Sigmoid colon (tissue), 7 donors: ENCODE measurements around the gene KCNIP2. TPM values are rescaled to one million over a fixed set of nuclear protein-coding genes. Genes with fewer than 3 reads are reported as not detected.

Experiments used
- DNase-seq: peaks from one replicate; pipeline ENCODE4 v3.0.0-alpha.2; 2019
- H3K27ac ChIP-seq, 4 donors: fragments of 200-600 bp; sonication (generic); one replicate each; pipeline ENCODE4 v1.5.1; 2016 to 2019; ENCODE audit warnings: mild to moderate bottlenecking in 1 of 4
- H3K27me3 ChIP-seq, 3 donors: fragments of 200-600 bp; sonication (generic); one replicate each; pipeline ENCODE4 v1.5.1; 2019; ENCODE audit warnings: mild to moderate bottlenecking in 1 of 3
- H3K36me3 ChIP-seq, 4 donors: fragments of 200-600 bp; sonication (generic); one replicate each; pipeline ENCODE4 v1.5.1; 2016 to 2019
- H3K4me1 ChIP-seq, 4 donors: fragments of 200-600 bp; sonication (generic); one replicate each; pipeline ENCODE4 v1.5.1; 2017 to 2019
- H3K4me3 ChIP-seq, 4 donors: fragments of 200-600 bp; sonication (generic); one replicate each; pipeline ENCODE4 v1.5.1; 2017 to 2019; ENCODE audit warnings: mild to moderate bottlenecking in 2 of 4, moderate library complexity in 1 of 4
- H3K9me3 ChIP-seq, 4 donors: fragments of 200-600 bp in 3 of 4; sonication (generic) in 3 of 4; one replicate each; pipeline versions ENCODE4 v1.5.1 to v1.6.1; 2013 to 2019
- EP300 ChIP-seq, 4 donors: sonication (generic); formaldehyde crosslinking; IDR thresholded peaks; one replicate each; pipeline ENCODE4 v1.6.1; 2017; ENCODE audit warnings: antibody characterized with exemption in 4 of 4
- POLR2A ChIP-seq, 2 donors: fragments of 450-650 bp; IDR thresholded peaks; one replicate each; pipeline ENCODE4 v1.6.1; 2016; ENCODE audit warnings: antibody characterized with exemption in 2 of 2, mild to moderate bottlenecking in 2 of 2, moderate library complexity in 2 of 2
- POLR2AphosphoS5 ChIP-seq, 4 donors: sonication (generic); formaldehyde crosslinking; IDR thresholded peaks; one replicate each; pipeline ENCODE4 v1.6.1; 2017; ENCODE audit warnings: antibody characterized with exemption in 4 of 4
- WGBS, 2 donors: extraction: QIAGEN DNeasy Blood & Tissue Kit; methylation state at CpG; one replicate each; pipeline ENCODE4 v1.1.7; 2013; 5-methylcytosine and 5-hydroxymethylcytosine counted together
- intact Hi-C: fragments of 100-400 bp; cut with DNase I; formaldehyde crosslinking; loops from one replicate; pipeline ENCODE4 v1.15.1; 2023
- polyA plus RNA-seq, 3 donors: library from polyadenylated mRNA; stranded (reverse); fragments of 200-250 nt; gene quantifications; one replicate each; pipeline ENCODE4 v1.2.3, GENCODE V29; 2013
- total RNA-seq, 4 donors: library from RNA; depleted of rRNA; stranded (reverse); fragments of >200 nt; gene quantifications; one replicate each; pipeline ENCODE4 v1.1.0, GENCODE V29; 2016
- TF ChIP-seq, protein P1 (sequence below), 4 experiments: fragments of 450-650 bp in 3 of 4; fragments of 200-600 bp in 1 of 4; IDR thresholded peaks; one replicate each; pipeline ENCODE4 v1.5.1; 2016 to 2019; ENCODE audit warnings: antibody characterized with exemption in 4 of 4, mild to moderate bottlenecking in 3 of 4, moderate library complexity in 2 of 4
- donor health status: healthy with polysubstance abuse.
- donor health status: Bipolar disorder and iron deficiency.
- donor health status: healthy.

The KCNIP2 gene
- total and polyA plus RNA-seq, 7 donors, result 1.8 to 7.1 (median 3.3) TPM; not detected in 2

GRCh38 chr10:101888251-101888949, 44.8 kb upstream of the KCNIP2 start:
- Histone ChIP-seq H3K4me1 (no peaks in the 10 kb centered on the region), H3K36me3 (peaks cover 0 to 3% (median 0%) of the 10 kb centered on the region in 4 donors), H3K4me3 (no peak overlapping the region), H3K9me3 (no peaks in the 10 kb centered on the region), H3K27ac (no peak overlapping the region), H3K27me3 (no peaks in the 10 kb centered on the region)
- intact Hi-C loops, result loop anchor here (5.0 kb wide), 1 partner anchor 124 kb away; no protein-coding TSS in a partner anchor
- TF ChIP-seq POLR2AphosphoS5 (IDR thresholded peaks at IDR 0.05) (no peak), EP300 (IDR thresholded peaks at IDR 0.05) (no peak), POLR2A (IDR thresholded peaks at IDR 0.05) (no peak)
- TF ChIP-seq, protein P1, sequence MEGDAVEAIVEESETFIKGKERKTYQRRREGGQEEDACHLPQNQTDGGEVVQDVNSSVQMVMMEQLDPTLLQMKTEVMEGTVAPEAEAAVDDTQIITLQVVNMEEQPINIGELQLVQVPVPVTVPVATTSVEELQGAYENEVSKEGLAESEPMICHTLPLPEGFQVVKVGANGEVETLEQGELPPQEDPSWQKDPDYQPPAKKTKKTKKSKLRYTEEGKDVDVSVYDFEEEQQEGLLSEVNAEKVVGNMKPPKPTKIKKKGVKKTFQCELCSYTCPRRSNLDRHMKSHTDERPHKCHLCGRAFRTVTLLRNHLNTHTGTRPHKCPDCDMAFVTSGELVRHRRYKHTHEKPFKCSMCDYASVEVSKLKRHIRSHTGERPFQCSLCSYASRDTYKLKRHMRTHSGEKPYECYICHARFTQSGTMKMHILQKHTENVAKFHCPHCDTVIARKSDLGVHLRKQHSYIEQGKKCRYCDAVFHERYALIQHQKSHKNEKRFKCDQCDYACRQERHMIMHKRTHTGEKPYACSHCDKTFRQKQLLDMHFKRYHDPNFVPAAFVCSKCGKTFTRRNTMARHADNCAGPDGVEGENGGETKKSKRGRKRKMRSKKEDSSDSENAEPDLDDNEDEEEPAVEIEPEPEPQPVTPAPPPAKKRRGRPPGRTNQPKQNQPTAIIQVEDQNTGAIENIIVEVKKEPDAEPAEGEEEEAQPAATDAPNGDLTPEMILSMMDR (IDR thresholded peaks at IDR 0.05), result no peak
- WGBS, 2 donors, result 92 to 98% methylated on average over 2 of the region's 2 CpGs
- DNase-seq, result no peak

GRCh38 chr10:101887775-101888174, 44.2 kb upstream of the KCNIP2 start:
- Histone ChIP-seq H3K27ac (no peak overlapping the region), H3K27me3 (no peaks in the 10 kb centered on the region), H3K4me1 (no peaks in the 10 kb centered on the region), H3K9me3 (no peaks in the 10 kb centered on the region), H3K36me3 (peaks cover 0 to 3% (median 0%) of the 10 kb centered on the region in 4 donors), H3K4me3 (no peak overlapping the region)
- TF ChIP-seq POLR2A (IDR thresholded peaks at IDR 0.05) (no peak), EP300 (IDR thresholded peaks at IDR 0.05) (no peak), POLR2AphosphoS5 (IDR thresholded peaks at IDR 0.05) (no peak)
- TF ChIP-seq, protein P1 (IDR thresholded peaks at IDR 0.05), result no peak
- intact Hi-C loops, result loop anchor here (5.0 kb wide), 1 partner anchor 125 kb away; no protein-coding TSS in a partner anchor
- no peak for DNase-seq
- 89 to 90% methylated on average over 5 of the region's 5 CpGs for WGBS, 2 donors

DNA sequence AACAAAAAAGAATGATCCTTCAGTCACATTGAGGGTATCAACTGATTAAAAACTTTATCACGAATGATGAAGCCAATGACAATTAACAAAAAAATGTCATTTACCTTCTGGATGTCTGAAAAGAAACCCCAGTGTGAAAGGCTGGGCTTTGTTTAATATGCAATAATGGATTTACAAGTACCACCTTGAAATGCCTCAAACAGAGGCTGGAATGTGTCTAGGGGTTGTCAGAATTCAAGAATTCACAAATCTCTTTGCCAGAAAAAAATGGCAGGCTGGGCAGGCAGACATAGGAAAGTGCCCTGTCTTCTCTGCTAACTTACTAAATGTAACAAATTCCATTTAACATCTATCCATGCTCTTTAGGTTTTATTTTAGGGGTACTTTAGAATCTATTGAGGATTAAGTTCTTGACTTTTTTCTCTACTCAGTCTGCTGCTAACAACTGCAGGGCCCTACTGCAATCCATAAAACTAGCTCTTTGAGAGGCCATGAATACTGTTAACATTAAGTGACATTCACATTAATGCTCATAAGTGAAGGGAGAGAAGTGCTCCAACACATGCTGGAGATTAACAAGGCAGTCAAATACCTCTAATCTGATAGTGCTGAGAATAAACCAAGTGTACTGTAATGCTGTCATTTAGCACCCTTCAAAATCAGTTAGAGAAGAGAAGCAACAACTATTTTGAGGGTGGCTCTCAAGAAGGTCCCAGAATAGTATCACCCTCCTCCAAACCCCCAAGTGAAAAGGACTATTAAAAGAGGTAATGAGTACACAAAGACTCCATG, 43.1 kb upstream of the KCNIP2 start:
- TF ChIP-seq POLR2A (IDR thresholded peaks at IDR 0.05) (no peak), EP300 (IDR thresholded peaks at IDR 0.05) (no peak), POLR2AphosphoS5 (IDR thresholded peaks at IDR 0.05) (no peak)
- TF ChIP-seq, protein P1 (IDR thresholded peaks at IDR 0.05), result no peak
- 94 to 96% methylated on average over 1 of the region's 1 CpG for WGBS, 2 donors
- Histone ChIP-seq H3K36me3 (peaks cover 0 to 3% (median 0%) of the 10 kb centered on the region in 4 donors), H3K27ac (no peak overlapping the region), H3K4me1 (no peaks in the 10 kb centered on the region), H3K27me3 (no peaks in the 10 kb centered on the region), H3K4me3 (no peak overlapping the region), H3K9me3 (no peaks in the 10 kb centered on the region)
- no peak for DNase-seq
- intact Hi-C loops, result loop anchor here (5.0 kb wide), 1 partner anchor 126 kb away; no protein-coding TSS in a partner anchor

DNA sequence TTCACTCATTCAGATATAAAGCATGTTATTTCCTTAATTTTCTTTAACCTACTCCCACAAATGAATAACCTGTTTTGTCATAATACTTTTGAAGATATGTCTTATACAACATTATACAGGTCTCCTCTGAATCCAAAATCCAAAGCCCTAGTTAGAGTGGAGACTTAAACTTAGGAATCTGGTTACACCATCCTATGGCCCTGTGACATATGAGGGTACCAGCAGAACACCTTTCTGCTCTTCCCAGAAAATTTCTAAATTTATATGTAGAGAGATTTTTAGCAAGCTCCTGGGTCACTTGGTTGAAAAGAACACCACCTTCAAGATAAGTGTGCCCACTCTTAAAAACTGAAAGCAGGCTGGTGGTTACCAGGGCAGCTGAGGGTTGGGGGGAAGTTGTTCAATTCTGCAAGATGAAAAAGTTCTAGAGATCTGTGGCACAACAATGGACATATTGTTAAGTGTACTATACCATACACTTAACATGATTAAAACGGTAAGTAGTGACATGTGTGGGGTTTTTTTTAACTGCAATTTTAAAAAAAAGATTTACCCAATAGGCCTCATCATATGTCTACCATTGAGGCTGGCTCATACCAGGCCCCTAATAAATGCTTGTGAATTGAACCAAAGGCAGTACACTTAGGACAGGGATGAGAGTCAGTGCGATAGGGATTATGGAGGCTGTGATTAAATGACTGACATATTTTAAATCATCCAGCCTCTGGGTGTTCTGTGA, 37.6 kb upstream of the KCNIP2 start:
- Histone ChIP-seq H3K4me3 (no peak overlapping the region), H3K36me3 (no peaks in the 10 kb centered on the region), H3K9me3 (no peaks in the 10 kb centered on the region), H3K4me1 (peaks cover 0 to 12% (median 12%) of the 10 kb centered on the region in 4 donors), H3K27me3 (no peaks in the 10 kb centered on the region), H3K27ac (no peak overlapping the region)
- TF ChIP-seq EP300 (IDR thresholded peaks at IDR 0.05), result no peak
- TF ChIP-seq, protein P1 (IDR thresholded peaks at IDR 0.05), result no peak
- TF ChIP-seq POLR2AphosphoS5 (IDR thresholded peaks at IDR 0.05), result no peak
- TF ChIP-seq POLR2A (IDR thresholded peaks at IDR 0.05), result no peak
- 69 to 80% methylated on average over 2 of the region's 2 CpGs for WGBS, 2 donors
- no peak for DNase-seq
- intact Hi-C loops, result no loop called here
